Left ventricle myocardium inferior (tissue), 1 donor: ENCODE results near the gene AACS. TPM values are rescaled to one million over a fixed set of nuclear protein-coding genes. Genes with fewer than 3 reads are reported as not detected.
"Not testable (repeated sequence)": the region's sequence is repeated elsewhere in the genome, so short reads cannot be mapped to it uniquely, and the experiment has no call there.

ENCODE experiments used
- DNase-seq: peaks from one replicate; pipeline ENCODE4 v3.0.0-alpha.2; 2020
- H3K27ac ChIP-seq: fragments of 200-600 bp; replicated peaks from 2 replicates; pipeline ENCODE4 v1.8.0; 2021
- H3K27me3 ChIP-seq: fragments of 200-600 bp; 2 replicates; pipeline ENCODE4 v1.8.0; 2021; ENCODE audit warnings: low read depth
- H3K36me3 ChIP-seq: fragments of 200-600 bp; 2 replicates; pipeline ENCODE4 v1.8.0; 2021
- H3K4me1 ChIP-seq: fragments of 200-600 bp; 2 replicates; pipeline ENCODE4 v1.8.0; 2021
- H3K4me3 ChIP-seq: fragments of 200-600 bp; 2 replicates; pipeline ENCODE4 v1.8.0; 2021; ENCODE audit warnings: mild to moderate bottlenecking, moderate library complexity
- H3K9me3 ChIP-seq: fragments of 200-600 bp; replicated peaks from 2 replicates; pipeline ENCODE4 v1.8.0; 2021
- intact Hi-C: fragments of 100-400 bp; cut with micrococcal nuclease; formaldehyde crosslinking; loops from one replicate; pipeline ENCODE4 v1.11.0; 2022
- total RNA-seq: library from RNA; stranded (reverse); fragmentation: NEBNext Ultra II Directional; extraction: Animal tissue kit (Norgen Biotek cat#: 25700); gene quantifications from one replicate; pipeline ENCODE4 v1.2.1, GENCODE V29; 2021
- TF ChIP-seq, protein P1 (sequence below): fragments of 200-600 bp; IDR thresholded peaks from 2 replicates; pipeline ENCODE4 v1.8.0; 2021; ENCODE audit warnings: antibody characterized with exemption, mild to moderate bottlenecking, borderline replicate concordance
- donor health status: DM: no; HTN: yes; CAD: no; lungs with severe emphysema.

The AACS gene
- total RNA-seq, 1 donor from 2014 or later = 11.5 TPM

DNA sequence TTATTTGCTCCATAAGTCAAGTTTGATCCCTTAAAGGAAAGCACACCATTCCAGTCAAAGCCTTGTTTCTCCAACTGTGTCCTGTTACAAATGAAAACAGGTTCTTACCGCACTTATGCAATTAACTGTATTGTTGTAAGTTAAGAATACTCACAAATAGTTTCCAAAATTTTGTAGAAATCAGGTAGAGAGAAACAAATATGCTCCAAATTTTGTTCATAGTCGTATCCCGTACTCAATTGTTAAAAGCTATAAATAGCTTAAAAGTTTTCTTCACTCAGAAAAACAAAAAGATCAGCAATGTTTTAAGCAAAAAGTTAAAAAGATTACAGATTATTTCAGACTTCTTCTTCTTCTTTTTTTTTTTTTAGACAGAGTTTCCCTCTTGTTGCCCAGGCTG is 4.0 kb upstream of the AACS start:
- Histone ChIP-seq H3K27ac (no peak overlapping the region), H3K4me3 (no peak overlapping the region), H3K4me1 (peaks cover 21% of the 10 kb centered on the region), H3K9me3 (no peaks in the 10 kb centered on the region), H3K27me3 (peaks cover 20% of the 10 kb centered on the region), H3K36me3 (no peaks in the 10 kb centered on the region)
- intact Hi-C loops = no loop called here
- TF ChIP-seq, protein P1, sequence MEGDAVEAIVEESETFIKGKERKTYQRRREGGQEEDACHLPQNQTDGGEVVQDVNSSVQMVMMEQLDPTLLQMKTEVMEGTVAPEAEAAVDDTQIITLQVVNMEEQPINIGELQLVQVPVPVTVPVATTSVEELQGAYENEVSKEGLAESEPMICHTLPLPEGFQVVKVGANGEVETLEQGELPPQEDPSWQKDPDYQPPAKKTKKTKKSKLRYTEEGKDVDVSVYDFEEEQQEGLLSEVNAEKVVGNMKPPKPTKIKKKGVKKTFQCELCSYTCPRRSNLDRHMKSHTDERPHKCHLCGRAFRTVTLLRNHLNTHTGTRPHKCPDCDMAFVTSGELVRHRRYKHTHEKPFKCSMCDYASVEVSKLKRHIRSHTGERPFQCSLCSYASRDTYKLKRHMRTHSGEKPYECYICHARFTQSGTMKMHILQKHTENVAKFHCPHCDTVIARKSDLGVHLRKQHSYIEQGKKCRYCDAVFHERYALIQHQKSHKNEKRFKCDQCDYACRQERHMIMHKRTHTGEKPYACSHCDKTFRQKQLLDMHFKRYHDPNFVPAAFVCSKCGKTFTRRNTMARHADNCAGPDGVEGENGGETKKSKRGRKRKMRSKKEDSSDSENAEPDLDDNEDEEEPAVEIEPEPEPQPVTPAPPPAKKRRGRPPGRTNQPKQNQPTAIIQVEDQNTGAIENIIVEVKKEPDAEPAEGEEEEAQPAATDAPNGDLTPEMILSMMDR = no peak
- DNase-seq = no peak

GRCh38 chr12:125063522-125063921 is 1.7 kb upstream of the AACS start:
- not testable (repeated sequence) for H3K27ac ChIP-seq

GRCh38 chr12:125064492-125064891 is 743 bp upstream of the AACS start:
- H3K4me3 ChIP-seq = peak overlapping the region; percentile 86
- TF ChIP-seq, protein P1 = no peak
- peaks cover 44% of the 10 kb centered on the region for H3K4me1 ChIP-seq
- no peaks in the 10 kb centered on the region for H3K27me3 ChIP-seq
- no peak for DNase-seq
- H3K9me3 ChIP-seq = no peaks in the 10 kb centered on the region
- intact Hi-C loops = no loop called here
- no peaks in the 10 kb centered on the region for H3K36me3 ChIP-seq
- no peak overlapping the region for H3K27ac ChIP-seq

More at GRCh38 chr12:125063522-125063921, 1.7 kb upstream of the AACS start:
- H3K27me3 ChIP-seq, intact Hi-C loops, H3K4me3 ChIP-seq, DNase-seq, H3K9me3 ChIP-seq, H3K36me3 ChIP-seq: not testable (repeated sequence)
- H3K4me1 ChIP-seq = peaks cover 35% of the 10 kb centered on the region

DNA sequence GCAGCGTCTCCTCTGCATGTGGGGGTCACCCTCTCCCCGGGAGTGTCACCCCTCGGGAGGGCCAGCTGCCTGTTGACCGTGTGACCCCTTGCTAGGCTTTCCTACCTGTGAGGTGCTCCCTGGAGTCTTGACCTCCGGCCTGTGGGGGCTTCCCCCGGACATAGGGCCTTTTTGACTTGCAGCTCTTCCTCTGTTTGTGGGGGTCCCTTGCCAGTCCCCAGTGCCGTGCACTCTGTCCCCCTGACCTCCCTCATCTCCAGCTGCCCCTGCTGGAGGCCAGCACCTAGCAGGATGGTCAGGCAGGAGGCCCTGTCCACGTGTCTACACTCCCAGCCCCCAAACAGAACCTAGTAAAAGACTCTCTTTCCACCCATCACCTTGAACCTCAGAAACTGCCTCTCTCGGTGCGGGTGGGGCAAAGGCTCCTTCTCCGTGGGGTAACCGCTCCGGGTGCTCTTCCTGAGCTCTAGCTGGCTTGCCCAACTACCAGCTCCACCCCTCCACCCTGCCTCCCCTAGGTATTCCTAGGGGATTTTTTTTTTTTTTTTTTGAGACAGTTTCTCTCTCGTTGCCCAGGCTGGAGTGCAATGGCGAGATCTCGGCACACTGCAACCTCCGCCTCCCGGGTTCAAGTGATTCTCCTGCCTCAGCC is 810 bp downstream of the AACS start:
- H3K27ac ChIP-seq = peak overlapping the region; percentile 75
- no peaks in the 10 kb centered on the region for H3K27me3 ChIP-seq
- H3K9me3 ChIP-seq = no peaks in the 10 kb centered on the region
- H3K4me3 ChIP-seq = peak overlapping the region; percentile 86
- peaks cover 49% of the 10 kb centered on the region for H3K4me1 ChIP-seq
- intact Hi-C loops = no loop called here
- DNase-seq = no peak
- TF ChIP-seq, protein P1 = no peak
- no peaks in the 10 kb centered on the region for H3K36me3 ChIP-seq

DNA sequence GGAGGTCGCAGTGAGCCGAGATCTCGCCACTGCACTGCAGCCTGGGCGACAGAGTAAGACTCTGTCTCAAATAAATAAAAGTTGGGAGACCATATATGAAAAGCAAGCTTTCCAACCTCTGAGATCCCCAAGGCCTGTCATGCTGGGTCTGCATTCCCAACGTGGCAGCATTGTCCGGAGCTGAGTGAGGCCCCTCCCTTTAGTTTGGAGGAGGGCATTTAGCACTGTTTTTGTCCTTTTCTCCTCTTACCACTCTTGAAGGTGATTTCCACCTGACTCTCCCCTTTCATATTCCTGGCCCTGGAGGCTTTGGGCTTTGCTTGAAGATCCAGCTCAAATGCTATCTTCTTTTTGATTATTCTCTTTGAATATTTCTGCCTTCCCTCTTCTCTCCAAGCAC is 3.2 kb downstream of the AACS start:
- H3K9me3 ChIP-seq = no peaks in the 10 kb centered on the region
- H3K27ac ChIP-seq = peak overlapping the region; percentile 70
- no peak overlapping the region for H3K4me3 ChIP-seq
- intact Hi-C loops = no loop called here
- H3K27me3 ChIP-seq = no peaks in the 10 kb centered on the region
- DNase-seq = no peak
- TF ChIP-seq, protein P1 = no peak
- peaks cover 49% of the 10 kb centered on the region for H3K4me1 ChIP-seq
- H3K36me3 ChIP-seq = no peaks in the 10 kb centered on the region

GRCh38 chr12:125069616-125070015 is 4.4 kb downstream of the AACS start:
- TF ChIP-seq, protein P1 = no peak
- no peak for DNase-seq
- H3K4me1 ChIP-seq = peaks cover 44% of the 10 kb centered on the region
- H3K27me3 ChIP-seq = no peaks in the 10 kb centered on the region
- H3K27ac ChIP-seq = peak overlapping the region; percentile 70
- intact Hi-C loops = no loop called here
- no peaks in the 10 kb centered on the region for H3K9me3 ChIP-seq
- H3K36me3 ChIP-seq = no peaks in the 10 kb centered on the region
- H3K4me3 ChIP-seq = no peak overlapping the region
